NCI-H146 treated with DMSO at 0.1 percent for 48 hours (cell line): ENCODE measurements around the gene PIM1.
"Not testable (repeated sequence)": the region's sequence is repeated elsewhere in the genome, so short reads cannot be mapped to it uniquely, and the experiment has no call there.

Source experiments
- DNase-seq: peaks from one replicate; lab custom pipeline; 2025; ENCODE audit not compliant: unreplicated experiment; lab: John Stamatoyannopoulos, UW

PIM1 gene

DNA sequence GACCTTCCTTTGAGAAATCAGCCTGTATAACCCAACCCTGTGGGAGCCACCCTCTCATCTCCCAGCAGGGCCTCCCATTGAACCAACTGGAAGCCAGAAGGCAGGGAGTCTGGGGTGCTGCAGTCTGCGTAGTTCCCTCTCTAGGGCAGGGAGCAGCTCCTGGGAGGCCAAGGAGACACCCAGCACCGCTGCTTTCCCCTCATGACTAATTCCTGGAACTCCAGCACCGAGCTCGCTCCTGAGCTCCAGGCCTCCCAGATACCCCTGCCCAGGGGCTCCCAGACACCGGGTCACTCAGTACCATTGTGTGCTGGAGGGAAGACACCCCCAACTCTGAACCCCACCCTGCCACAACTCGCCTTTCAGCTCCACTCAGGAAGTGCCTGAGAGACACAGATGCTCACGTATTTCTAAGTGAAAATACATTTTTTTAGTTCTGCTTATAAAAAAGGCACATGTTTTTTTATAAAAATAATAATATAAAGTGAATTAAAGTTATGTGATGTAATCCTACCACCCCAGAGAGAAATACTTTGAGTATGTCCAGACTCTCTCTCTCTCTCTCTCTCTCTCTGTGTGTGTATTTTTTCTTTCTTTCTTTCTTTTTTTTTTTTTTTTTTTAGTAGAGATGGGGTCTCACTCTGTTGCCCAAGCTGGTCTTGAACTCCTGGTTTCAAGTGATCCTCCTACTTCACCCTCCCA is 17.5 kb downstream of the PIM1 start:
- DNase-seq = no peak

DNA sequence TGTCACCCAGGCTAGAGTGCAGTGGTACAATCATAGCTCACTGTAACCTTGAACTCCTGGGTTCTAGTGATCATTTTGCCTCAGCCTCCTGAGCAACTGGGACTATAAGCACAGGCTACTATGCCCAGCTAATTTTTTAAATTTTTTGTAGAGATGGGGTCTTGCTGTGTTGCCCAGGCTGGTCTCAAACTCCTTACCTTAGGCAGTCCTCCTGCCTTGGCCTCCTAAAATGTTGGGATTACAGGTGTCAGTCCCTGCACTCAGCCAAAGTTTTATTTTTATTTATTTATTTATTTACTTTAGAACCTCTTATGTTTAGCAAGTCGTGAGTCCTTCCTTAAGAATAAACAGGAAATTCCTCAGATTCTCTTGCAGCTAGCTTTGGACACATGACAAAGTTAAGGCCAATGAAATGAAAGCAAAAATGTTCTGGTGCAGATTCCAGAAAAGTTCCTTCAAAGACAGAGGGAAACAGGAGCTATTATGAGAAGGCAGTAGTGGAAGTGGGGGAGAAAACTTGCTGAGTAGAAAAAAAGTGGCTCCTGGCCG is 19.1 kb downstream of the PIM1 start:
- DNase-seq = no peak

DNA sequence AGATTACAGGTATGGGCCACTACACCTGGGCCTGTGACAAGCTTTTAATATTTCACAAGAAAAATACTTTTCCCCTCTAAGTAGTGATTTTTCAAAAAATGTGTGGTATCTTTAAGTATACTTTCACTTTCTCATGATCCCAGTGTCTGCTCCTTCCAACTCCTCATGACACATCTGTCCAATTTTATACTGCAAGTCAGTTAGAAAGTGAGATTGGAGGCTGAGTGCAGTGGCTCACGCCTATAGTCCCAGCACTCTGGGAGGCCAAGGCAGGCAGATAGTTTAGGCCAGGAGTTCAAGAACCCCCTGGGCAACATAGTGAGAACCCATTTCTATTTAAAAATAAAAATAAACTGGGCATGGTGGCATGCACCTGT is 20.2 kb downstream of the PIM1 start:
- DNase-seq = no peak

DNA sequence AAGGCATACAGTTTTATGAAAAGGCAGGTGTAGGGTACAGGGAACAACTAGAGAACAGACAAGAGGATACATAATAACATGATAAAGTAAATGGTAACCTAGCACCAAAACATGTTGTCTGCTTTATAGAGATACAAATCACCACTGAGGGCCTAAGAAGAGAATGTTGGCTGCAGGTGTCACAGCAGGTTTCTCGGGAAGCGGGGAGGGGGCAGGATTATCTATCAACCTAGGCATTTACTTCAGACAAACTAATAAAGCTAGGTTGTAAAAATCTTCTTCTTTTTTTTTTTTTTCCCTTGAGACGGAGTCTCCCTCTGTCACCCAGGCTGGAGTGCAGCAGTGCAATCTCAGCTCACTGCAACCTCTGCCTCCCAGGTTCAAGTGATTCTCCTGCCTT is 22.7 kb downstream of the PIM1 start:
- peak; percentile 76 for DNase-seq

DNA sequence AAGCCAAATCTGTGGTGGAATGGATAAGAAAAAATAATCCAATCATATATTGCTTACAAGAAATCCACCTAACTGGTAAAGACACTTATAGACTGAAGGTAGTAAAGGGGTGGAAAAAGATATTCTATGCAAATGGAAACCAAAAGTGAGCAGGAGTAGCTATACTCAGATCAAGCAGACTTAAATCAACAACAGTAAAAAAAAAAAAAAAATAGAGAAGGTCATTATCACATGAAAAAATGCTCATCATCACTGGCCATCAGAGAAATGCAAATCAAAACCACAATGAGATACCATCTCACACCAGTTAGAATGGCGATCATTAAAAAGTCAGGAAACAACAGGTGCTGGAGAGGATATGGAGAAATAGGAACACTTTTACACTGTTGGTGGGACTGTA is 24.9 kb downstream of the PIM1 start:
- not testable (repeated sequence) for DNase-seq

DNA sequence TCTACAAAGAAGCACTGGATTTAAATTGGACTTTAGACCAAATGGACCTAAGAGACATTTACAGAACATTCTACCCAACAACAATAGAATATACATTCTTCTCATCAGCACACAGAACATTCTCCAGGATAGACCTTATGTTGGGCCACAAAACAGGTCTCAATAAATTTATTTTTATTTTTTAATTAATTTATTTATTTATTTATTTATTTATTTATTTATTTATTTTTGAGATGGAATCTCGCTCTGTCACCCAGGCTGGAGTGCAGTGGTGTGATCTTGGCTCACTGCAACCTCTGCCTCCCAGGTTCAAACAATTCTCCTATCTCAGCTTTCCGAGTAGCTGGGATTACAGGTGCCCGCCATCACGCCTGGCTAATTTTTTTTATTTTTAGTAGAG is 26.5 kb downstream of the PIM1 start:
- not testable (repeated sequence) for DNase-seq

DNA sequence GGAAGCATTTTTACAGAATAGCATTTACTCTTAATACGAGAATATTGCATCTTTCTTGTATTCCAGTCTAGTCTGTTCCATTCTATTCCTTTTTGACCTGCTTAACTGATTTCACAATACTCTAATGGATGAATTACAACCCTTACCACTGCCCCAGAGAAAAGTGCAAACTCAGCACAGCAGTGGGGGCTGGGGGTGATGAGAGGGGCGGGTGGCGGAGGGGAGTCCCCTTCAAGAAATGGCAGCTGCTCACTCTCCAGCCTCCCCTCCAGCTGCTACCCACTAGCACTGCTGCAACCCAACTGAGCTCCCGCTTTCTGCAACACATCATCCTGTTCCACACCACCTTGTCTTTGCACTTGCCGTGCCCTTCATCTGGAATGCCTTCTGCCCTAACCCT is 30.1 kb downstream of the PIM1 start:
- no peak for DNase-seq

DNA sequence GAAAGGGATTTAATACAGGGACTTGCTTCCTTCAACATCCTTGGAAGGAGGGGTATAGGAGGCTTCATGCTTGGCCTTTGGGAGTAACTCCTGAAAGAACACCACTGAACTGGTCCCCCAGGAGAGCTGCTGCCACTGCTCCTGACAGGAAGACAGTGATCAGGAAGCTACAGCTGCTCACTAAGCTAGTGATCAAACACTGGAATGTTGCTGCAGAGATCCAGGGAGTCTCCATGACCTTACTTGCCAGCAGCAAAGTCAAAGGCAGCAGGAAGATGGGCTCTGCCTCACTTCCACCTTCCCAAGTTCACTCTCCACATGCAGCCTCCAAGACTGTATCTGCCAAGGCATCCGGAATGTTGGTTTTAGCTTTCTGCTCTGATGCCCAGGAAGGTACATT is 31.8 kb downstream of the PIM1 start:
- DNase-seq = no peak

DNA sequence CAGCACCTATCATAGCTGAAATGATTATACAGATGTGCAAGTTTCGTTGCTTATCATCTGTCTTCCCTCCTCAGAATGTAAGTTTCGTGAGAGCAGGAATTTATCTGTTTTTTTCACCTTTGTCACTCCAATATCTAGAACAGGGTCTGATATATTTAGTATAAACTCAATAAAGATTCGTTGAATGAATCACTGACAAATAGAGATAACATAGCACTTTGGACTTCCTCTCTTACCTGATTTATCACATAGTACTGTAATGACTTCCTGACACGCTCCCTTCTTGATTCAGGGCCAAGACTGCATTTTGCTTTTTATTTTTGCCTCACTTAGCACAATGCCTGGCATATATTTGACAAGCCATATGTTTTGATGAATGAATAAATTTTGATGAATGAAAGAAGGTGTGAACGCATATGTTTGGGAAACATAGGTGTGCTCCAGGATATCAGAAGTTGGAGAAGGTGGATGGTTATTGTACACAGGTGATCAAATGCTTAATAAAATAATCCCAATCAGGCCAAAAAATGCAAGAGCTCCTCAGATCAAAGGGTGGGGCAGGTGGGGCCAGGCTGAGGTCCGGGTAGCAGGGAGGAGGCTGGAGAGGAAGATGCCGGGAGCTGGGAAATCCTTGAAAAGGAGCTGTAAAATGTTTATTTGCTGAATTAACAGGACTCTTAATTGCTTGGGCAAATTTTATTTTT is 33.0 kb downstream of the PIM1 start:
- DNase-seq = no peak

DNA sequence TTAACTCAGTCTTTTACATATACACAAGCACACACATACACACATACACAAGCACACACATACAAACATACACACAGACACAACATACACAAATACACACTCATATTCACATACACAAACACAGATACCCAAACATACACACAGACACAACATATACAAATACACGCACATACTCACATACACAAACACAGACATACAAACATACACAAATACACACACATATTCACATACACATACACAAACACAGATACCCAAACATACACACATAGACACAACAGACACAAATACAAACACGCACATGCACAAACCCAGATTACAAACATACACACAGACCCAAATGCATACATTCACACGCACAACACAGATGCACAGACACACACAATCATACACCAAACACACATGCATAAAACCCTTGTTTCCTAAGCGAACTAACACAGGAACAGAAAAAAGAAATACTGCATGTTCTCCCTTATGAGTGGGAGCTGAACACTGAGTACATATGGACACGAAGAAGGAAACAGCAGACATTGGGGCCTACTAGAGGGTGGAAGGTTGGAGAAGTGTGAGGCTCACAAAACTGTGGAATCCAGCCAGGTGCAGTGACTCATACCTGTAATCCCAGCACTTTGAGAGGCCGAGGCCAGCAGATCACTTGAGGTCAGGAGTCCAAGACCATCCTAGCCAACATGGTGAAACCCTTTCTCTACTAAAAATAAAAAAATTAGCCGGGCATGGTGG is 34.2 kb downstream of the PIM1 start:
- DNase-seq = no peak

DNA sequence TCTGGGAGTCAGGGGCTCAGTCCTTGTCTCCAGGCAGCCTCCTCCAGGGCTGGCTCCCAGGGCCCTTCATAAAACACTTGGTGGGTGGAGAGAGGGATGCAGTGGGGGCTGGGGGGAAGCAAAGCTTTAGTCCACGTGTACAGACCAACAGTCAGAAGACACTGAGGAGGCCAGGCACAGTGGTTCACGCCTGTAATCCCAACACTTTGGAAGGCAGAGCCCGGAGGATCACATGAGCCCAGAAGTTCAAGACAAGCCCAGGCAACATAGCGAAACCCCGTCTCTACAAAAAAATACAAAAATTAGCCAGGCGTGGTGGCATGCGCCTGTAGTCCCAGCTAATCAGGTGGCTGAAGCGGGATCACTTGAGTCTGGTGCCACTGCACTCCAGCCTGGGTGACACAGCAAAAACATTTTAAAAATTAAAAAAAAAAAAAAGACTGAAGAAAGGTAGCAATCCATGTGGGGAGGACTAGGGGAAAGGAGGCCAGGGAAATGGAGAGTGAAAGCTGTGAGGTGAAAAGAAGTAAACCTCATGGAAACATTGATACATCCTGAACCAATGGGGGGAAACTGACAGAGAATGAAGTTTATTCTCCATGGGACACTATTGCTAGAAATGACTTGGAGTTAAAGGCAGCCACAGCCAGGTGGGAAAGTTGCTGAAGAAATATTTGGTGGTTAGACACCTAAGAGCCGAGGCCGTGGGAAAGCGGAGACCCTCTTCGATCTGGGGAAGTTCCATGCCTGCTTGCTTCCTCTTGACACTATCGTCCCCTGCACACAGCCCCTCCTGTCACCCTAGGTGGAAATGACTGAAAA is 35.4 kb downstream of the PIM1 start:
- DNase-seq = no peak

DNA sequence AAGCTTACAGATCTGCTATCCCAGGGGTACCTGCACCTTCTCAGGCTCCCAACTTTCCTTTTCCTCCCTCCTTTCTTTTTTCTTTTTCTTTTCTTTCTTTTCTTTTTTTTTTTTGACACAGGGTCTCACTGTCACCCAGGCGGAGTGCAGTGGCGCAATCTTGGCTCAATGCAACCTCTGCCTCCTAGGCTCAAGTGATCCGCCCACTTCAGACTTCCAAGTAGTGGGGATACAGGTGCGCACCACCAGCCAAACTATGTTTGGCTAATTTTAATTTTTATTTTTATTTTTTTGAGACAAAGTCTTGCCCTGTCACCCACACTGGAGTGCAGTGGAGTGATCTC is 36.0 kb downstream of the PIM1 start:
- no peak for DNase-seq

DNA sequence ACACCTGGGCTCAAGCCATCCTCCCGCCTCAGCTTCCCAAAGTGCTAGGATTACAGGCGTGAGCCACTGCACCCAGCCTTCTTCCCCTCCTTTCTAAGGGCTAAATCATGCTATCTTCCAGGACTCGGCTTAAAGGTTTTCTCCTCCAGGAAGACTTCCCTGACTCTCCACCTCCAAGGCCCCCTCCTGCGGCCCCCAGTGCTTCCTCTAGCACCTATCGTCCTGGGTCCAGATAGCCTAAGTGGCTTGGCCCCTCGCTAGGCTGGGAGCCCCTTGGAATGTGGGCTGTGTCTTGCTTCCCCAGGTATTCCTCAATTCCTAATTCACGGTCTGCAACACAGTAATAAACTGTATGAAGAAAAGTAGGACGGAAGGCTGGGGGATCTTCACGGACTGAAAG is 36.7 kb downstream of the PIM1 start:
- DNase-seq = no peak

DNA sequence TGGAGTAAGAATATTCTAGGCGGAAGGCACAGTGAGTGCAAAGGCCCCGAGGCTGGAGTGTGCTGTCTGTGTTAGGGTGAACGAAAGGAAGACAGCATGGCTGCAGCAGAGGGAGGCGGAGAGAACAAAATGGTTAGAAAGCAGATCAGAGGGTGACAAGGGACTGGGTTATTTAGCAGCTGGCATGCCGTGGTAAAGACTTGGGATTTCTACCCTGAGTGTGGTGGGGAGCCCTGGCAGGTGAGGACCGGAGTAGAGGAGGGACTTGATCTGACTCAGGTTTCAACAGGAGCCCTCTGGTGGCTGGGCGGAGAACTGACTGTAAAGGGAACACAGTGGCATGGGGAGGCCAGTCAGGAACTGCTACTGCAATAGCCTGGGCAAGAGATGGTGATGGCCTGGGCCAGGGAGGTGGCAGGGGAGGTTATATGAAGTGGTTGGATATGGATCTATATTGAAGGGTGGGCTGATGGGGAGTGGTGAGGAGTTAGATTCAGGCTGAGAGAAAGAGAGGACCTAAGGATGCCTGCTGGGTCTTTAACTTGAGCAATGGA is 38.0 kb downstream of the PIM1 start:
- DNase-seq = peak; percentile 73

DNA sequence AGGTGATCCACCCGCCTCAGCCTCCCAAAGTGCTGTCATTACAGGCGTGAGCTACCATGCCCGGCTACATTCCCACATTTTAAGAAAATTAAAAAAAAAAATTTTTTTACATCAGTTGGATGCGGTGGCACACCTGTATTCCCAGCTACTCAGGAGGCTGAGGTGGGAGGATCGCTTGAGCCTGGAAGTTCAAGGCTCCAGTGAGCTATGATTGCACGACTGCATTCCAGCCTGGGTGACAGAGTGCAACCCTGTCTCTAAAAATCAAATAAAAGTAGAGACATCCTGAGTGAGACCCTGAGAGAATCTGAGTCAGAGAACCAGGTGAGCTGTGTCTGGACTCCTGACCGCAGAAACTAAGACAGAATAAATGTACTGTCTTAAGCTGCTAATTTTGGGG is 38.8 kb downstream of the PIM1 start:
- DNase-seq = no peak

DNA sequence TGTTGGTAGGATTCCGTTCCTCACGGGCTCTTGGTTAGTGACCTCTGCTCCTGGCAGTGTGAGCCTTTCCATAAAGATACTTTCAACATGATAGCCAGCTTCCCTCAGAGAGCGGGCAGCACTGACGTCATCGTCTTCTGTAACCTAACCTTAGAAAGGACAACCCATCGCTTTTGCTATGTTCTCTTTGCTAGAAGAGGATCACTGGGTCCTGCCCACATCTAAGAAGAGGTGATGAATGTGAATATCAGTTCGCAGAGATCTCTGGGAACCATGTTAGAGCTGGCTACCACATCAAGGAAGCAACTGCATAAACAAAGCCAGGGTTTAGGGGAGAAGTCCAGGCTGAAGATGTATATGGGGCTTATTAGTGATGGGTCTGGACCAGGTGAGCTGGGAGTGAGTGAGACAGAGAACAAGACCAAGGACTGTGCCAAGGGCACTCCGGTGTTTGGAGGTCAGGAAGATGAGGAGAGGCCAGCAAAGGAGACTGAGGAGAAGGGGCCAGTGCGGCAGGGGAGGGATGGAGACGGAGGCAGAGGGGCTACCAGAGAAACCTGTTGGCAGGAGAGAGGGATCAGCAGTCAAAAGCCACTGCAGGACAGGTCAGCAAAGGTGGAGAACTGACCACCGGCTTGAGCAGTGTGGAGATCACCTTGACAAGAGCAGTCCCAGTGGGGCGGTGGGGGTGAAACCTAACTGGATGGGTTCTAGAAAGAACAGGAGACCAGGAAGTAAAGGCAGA is 39.7 kb downstream of the PIM1 start:
- DNase-seq = no peak

DNA sequence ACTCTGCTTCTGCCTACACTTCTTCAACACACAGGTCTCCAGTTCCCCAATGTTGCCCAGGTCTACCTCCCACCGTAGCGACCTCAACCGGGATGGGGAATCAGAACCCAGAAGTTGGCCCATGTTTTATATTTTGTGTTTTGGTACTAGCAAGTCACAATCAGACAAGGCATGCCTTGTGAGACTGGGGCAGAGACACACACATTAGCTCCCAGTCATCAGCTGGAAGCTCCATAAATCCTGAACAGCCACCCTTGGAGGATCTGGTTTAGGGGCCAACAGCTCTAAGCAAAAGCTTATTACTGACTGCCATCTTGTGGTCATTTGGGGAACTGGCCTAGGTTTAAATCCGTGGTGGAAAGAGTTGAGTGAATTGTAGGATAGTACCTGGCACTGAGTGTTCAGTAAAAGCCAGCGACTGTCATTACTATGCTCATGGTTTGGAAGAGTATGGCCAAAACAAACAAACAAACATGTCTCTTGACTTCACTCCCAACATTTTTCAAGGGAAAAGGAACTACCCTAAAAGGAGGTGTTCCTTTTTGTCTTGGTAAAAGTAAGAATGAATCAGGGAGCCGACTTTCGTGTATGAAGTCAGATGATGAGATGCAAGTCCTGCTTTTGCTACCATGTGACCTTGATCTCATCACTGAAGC is 40.5 kb downstream of the PIM1 start:
- peak; percentile 82 for DNase-seq

DNA sequence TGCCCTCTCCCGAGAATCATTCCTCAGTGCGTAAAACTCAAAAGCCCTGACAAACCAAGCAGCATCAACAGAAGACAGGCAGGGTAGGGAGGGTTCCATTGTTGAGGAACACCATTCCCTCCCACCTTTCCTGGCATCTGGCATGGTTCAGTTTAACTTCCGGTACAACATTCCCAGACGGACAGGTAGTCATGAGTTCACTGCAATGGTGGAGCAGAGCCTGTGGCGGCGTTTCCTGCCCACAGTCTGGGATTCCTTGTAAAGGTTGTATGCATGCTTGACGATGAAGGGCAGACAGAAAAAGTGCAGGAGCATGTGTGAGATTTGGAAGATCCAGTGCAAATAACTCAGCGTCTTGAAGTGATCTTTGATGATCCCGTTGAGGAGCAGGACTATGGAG is 42.3 kb downstream of the PIM1 start:
- DNase-seq = no peak

DNA sequence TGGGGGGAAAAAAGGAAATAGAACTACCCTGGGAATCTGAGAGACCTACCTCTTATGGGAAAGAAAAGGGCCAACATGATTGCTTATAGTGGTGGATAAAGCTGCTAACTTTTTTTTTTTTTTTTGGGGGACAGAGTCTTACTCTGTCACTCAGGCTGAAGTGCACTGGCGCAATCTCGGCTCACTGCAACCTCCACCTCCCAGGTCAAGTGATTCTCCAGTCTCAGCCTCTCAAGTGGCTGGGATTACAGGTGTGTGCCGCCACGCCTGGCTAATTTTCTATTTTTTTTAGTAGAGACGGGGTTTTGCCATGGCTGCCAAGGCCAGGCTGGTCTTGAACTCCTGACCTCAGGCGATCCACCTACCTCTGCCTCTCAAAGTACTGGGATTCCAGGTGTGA is 48.1 kb downstream of the PIM1 start:
- no peak for DNase-seq

DNA sequence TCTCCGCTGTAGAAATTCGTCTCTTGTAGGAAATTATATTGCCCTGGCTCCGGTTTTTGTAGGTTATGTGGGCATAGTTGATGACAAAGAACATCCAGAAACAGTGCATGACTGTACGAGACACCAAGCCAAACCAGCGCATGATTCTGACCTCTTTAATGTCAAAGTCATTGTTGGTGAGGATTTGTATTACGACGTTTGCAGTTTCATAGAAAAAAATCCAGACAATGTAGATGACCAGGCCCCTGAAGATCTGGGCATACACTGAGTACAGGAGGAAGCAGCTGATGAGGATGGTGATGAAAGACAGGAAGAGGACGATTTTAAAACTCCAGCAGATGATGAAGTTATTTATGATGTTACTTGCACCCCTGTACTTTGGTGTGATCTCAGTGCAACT is 48.6 kb downstream of the PIM1 start:
- DNase-seq = no peak
